SKM-1 (cell line): ENCODE results near the gene CLIC5.

Experiments
- DNase-seq: peaks from one replicate; lab custom pipeline; 2025; ENCODE audit not compliant: unreplicated experiment; lab: John Stamatoyannopoulos, UW

CLIC5 gene

GRCh38 chr6:45966797-45967196 is 48.9 kb downstream of the CLIC5 start:
- no peak for DNase-seq

- DNase-seq: no peak
These were observed 49.3 kb downstream of the CLIC5 start for GRCh38 chr6:45966340-45966739.

- DNase-seq: no peak
These were observed 49.9 kb downstream of the CLIC5 start for GRCh38 chr6:45965792-45966191.

GRCh38 chr6:45965007-45965406 is 50.7 kb downstream of the CLIC5 start:
- DNase-seq: no peak

GRCh38 chr6:45964300-45964699 is 51.4 kb downstream of the CLIC5 start:
- no peak for DNase-seq

- DNase-seq: no peak
These were observed 51.8 kb downstream of the CLIC5 start for GRCh38 chr6:45963896-45964295.

GRCh38 chr6:45961125-45961524 is 54.5 kb downstream of the CLIC5 start:
- no peak for DNase-seq

GRCh38 chr6:45959534-45960145 is 56.0 kb downstream of the CLIC5 start:
- DNase-seq: no peak

GRCh38 chr6:45956663-45957062 is 59.0 kb downstream of the CLIC5 start:
- DNase-seq: no peak

GRCh38 chr6:45956176-45956575 is 59.5 kb downstream of the CLIC5 start:
- DNase-seq: no peak

- no peak for DNase-seq
These were observed 60.1 kb downstream of the CLIC5 start for GRCh38 chr6:45955597-45955996.

- DNase-seq: no peak
These were observed 63.1 kb downstream of the CLIC5 start for GRCh38 chr6:45952546-45952945.

- no peak for DNase-seq
These were observed 63.5 kb downstream of the CLIC5 start for GRCh38 chr6:45952168-45952529.

- no peak for DNase-seq
These were observed 64.1 kb downstream of the CLIC5 start for GRCh38 chr6:45951321-45952167.

- no peak for DNase-seq
These were observed 66.4 kb downstream of the CLIC5 start for GRCh38 chr6:45949256-45949655.

- no peak for DNase-seq
These were observed 67.9 kb downstream of the CLIC5 start for GRCh38 chr6:45947807-45948206.

GRCh38 chr6:45946887-45947286 is 68.8 kb downstream of the CLIC5 start:
- no peak for DNase-seq

- no peak for DNase-seq
These were observed 69.3 kb downstream of the CLIC5 start for GRCh38 chr6:45946352-45946751.

GRCh38 chr6:45942953-45943352 is 72.7 kb downstream of the CLIC5 start:
- no peak for DNase-seq

- no peak for DNase-seq
These were observed 81.8 kb downstream of the CLIC5 start for GRCh38 chr6:45933855-45934254.

- no peak for DNase-seq
These were observed 84.4 kb downstream of the CLIC5 start for GRCh38 chr6:45931232-45931631.

- DNase-seq: peak; percentile 10
These were observed 85.1 kb downstream of the CLIC5 start for GRCh38 chr6:45930420-45931040.
